MM.1S (cell line): Measurements from ENCODE around the gene NDNF.

Experiments
- DNase-seq: peaks from one replicate; pipeline ENCODE4 v3.0.0-alpha.2; 2015
- H2AFZ ChIP-seq: fragments of 300-600 bp; sonication (generic); 2 replicates; pipeline ENCODE4 v1.6.0; 2016; ENCODE audit warnings: antibody characterized with exemption, low read length
- H3F3A ChIP-seq: fragments of 300-600 bp; sonication (generic); 2 replicates; pipeline ENCODE4 v1.6.1; 2016; ENCODE audit warnings: mild to moderate bottlenecking, antibody characterized with exemption, low read length, moderate library complexity, mixed read lengths; ENCODE audit not compliant: insufficient read depth
- H3K27ac ChIP-seq: fragments of 300-600 bp; sonication (generic); 2 replicates; pipeline ENCODE4 v1.5.1; 2016; ENCODE audit warnings: mild to moderate bottlenecking, low read length
- H3K27me3 ChIP-seq: fragments of 300-600 bp; sonication (generic); replicated peaks from 2 replicates; pipeline ENCODE4 v1.6.0; 2016; ENCODE audit warnings: low read length; ENCODE audit not compliant: insufficient read depth
- H3K36me3 ChIP-seq: fragments of 300-600 bp; sonication (generic); replicated peaks from 2 replicates; pipeline ENCODE4 v1.6.1; 2016; ENCODE audit warnings: mild to moderate bottlenecking, low read length, mixed read lengths; ENCODE audit not compliant: insufficient read depth
- H3K4me1 ChIP-seq: fragments of 300-600 bp; sonication (generic); 2 replicates; pipeline ENCODE4 v1.6.1; 2016; ENCODE audit warnings: low read length, mixed read lengths
- H3K4me2 ChIP-seq: fragments of 300-600 bp; sonication (generic); 2 replicates; pipeline ENCODE4 v1.6.0; 2016; ENCODE audit warnings: low read depth, low read length
- H3K4me3 ChIP-seq: fragments of 300-600 bp; sonication (generic); 2 replicates; pipeline ENCODE4 v1.5.1; 2016; ENCODE audit warnings: low read length, mixed read lengths
- H3K79me2 ChIP-seq: fragments of 300-600 bp; sonication (generic); 2 replicates; pipeline ENCODE4 v1.6.1; 2016; ENCODE audit warnings: mixed run types, low read length, mixed read lengths
- H3K9ac ChIP-seq: fragments of 300-600 bp; sonication (generic); 2 replicates; pipeline ENCODE4 v1.6.1; 2016; ENCODE audit warnings: low read length, mixed read lengths
- H3K9me2 ChIP-seq: fragments of 300-600 bp; sonication (generic); replicated peaks from 2 replicates; pipeline ENCODE4 v1.6.1; 2016; ENCODE audit warnings: mild to moderate bottlenecking, low read length, mixed read lengths; ENCODE audit not compliant: insufficient read depth
- H3K9me3 ChIP-seq: fragments of 300-600 bp; sonication (generic); replicated peaks from 2 replicates; pipeline ENCODE4 v1.6.1; 2016; ENCODE audit warnings: mild to moderate bottlenecking, low read length, mixed read lengths; ENCODE audit not compliant: insufficient read depth
- H4K20me1 ChIP-seq: fragments of 300-600 bp; sonication (generic); 2 replicates; pipeline ENCODE4 v1.6.1; 2016; ENCODE audit warnings: mild to moderate bottlenecking, low read length, moderate library complexity, mixed read lengths; ENCODE audit not compliant: insufficient read depth
- CTCF ChIP-seq: fragments of 300-600 bp; sonication (generic); IDR thresholded peaks from 2 replicates; pipeline ENCODE4 v1.5.1; 2016; ENCODE audit warnings: antibody characterized with exemption, low read length, mixed read lengths
- EZH2 ChIP-seq: fragments of 300-600 bp; sonication (generic); optimal IDR thresholded peaks from 2 replicates; pipeline ENCODE3; 2017; ENCODE audit warnings: low read depth, mild to moderate bottlenecking, antibody characterized with exemption, low read length, mixed read lengths
- EZH2phosphoT487 ChIP-seq: fragments of 300-600 bp; sonication (generic); IDR thresholded peaks from 2 replicates; pipeline ENCODE4 v1.6.1; 2018; ENCODE audit warnings: antibody characterized with exemption, low read length

The NDNF gene

DNA sequence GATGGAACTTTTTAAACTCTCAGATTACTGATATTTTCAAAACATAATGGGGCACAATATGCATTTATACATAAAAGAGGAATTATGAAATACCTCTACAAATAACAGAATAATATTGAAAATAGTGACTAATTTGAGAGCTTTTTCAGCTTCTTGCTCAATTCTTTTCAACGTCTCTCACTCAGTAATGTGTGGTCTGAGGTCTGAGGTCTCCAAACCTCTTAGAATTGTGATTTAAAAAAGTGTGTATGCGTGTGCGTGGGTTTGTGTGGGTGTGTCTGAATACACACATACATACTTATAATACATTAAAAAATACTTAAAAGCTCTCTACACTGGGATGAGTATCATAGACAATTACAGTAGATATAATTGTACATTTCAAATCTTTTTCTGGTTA lies 7.9 kb downstream of the NDNF start:
- no peaks in the 10 kb centered on the region; the same call in 1 of the 2 replicates for H3K36me3 ChIP-seq
- H2AFZ ChIP-seq: no peak overlapping the region
- peaks cover 13% of the 10 kb centered on the region; the same call in 1 of the 2 replicates for H3K4me1 ChIP-seq
- H3F3A ChIP-seq: peaks cover 7% of the 10 kb centered on the region
- no peak overlapping the region for H3K4me2 ChIP-seq
- no peaks in the 10 kb centered on the region for H3K9me2 ChIP-seq
- peaks cover 49% of the 10 kb centered on the region for H3K79me2 ChIP-seq
- no peaks in the 10 kb centered on the region for H4K20me1 ChIP-seq
- H3K4me3 ChIP-seq: no peak overlapping the region
- TF ChIP-seq EZH2: no peak
- no peak for TF ChIP-seq CTCF
- no peak for TF ChIP-seq EZH2phosphoT487
- H3K9ac ChIP-seq: no peak overlapping the region
- no peak for DNase-seq
- H3K9me3 ChIP-seq: no peaks in the 10 kb centered on the region
- H3K27me3 ChIP-seq: no peaks in the 10 kb centered on the region
- no peak overlapping the region for H3K27ac ChIP-seq

- H3K9ac ChIP-seq: no peak overlapping the region
- 0 out of 2 replicates have a peak, but pooled peaks cover 3% of the 10 kb centered on the region for H3K4me1 ChIP-seq
- H3K4me2 ChIP-seq: no peak overlapping the region
- peaks cover 29% of the 10 kb centered on the region for H3K79me2 ChIP-seq
- no peaks in the 10 kb centered on the region for H3K9me3 ChIP-seq
- TF ChIP-seq EZH2: no peak
- TF ChIP-seq CTCF: no peak
- TF ChIP-seq EZH2phosphoT487: no peak
- no peak for DNase-seq
- H3K4me3 ChIP-seq: no peak overlapping the region
- no peak overlapping the region for H2AFZ ChIP-seq
- H3F3A ChIP-seq: no peaks in the 10 kb centered on the region
- H4K20me1 ChIP-seq: no peaks in the 10 kb centered on the region
- no peaks in the 10 kb centered on the region; the same call in 1 of the 2 replicates for H3K36me3 ChIP-seq
- H3K9me2 ChIP-seq: no peaks in the 10 kb centered on the region
- no peak overlapping the region for H3K27ac ChIP-seq
- H3K27me3 ChIP-seq: no peaks in the 10 kb centered on the region
Observed at GRCh38 chr4:121062521-121062920, 9.8 kb downstream of the NDNF start.

DNA sequence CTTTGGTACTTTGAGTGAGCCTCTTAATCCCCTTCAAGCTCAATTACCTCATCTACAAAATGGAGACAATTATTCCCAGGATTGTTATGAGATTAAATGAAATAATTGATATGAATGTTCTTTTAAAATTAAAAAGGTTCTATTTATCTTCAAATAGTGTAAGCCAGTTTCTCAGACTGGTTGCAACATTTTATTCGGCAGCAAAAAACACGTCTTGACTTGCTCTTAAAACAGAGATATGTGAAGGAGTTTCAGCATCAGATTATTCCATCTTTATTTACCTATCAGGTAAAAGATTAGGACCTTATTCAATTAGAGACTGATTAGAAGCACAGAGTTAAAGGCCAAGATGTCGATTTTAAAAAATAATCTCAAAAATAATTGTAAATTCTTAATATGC lies 10.5 kb downstream of the NDNF start:
- Histone ChIP-seq H3K4me3 (no peak overlapping the region), H3F3A (no peaks in the 10 kb centered on the region), H3K4me2 (no peak overlapping the region), H3K27me3 (no peaks in the 10 kb centered on the region), H3K4me1 (no peaks in the 10 kb centered on the region), H3K79me2 (peaks cover 23% of the 10 kb centered on the region), H3K9me2 (no peaks in the 10 kb centered on the region), H3K9ac (no peak overlapping the region), H3K27ac (no peak overlapping the region), H4K20me1 (no peaks in the 10 kb centered on the region), H2AFZ (no peak overlapping the region), H3K9me3 (no peaks in the 10 kb centered on the region), H3K36me3 (no peaks in the 10 kb centered on the region; the same call in 1 of the 2 replicates)
- no peak for DNase-seq
- TF ChIP-seq EZH2 (no peak), EZH2phosphoT487 (no peak), CTCF (no peak)
